Ishikawa (cell line): ENCODE data around the gene BEGAIN.

Experiments used
- CEBPB ChIP-seq: IDR thresholded peaks from 2 replicates; pipeline ENCODE4 v1.6.1; 2012
- CREB1 ChIP-seq: IDR thresholded peaks from 2 replicates; pipeline ENCODE4 v1.6.1; 2012; ENCODE audit warnings: low read depth
- EGR1 ChIP-seq: IDR thresholded peaks from 2 replicates; pipeline ENCODE4 v1.6.1; 2012
- EP300 ChIP-seq: IDR thresholded peaks from 2 replicates; pipeline ENCODE4 v1.6.1; 2012; ENCODE audit warnings: borderline replicate concordance
- FOXM1 ChIP-seq: IDR thresholded peaks from 2 replicates; pipeline ENCODE4 v1.6.1; 2012; ENCODE audit warnings: low read depth, borderline replicate concordance
- NFIC ChIP-seq: IDR thresholded peaks from 2 replicates; pipeline ENCODE4 v1.6.1; 2012
- RAD21 ChIP-seq: IDR thresholded peaks from 2 replicates; pipeline ENCODE4 v1.6.1; 2012; ENCODE audit warnings: low read depth
- TAF1 ChIP-seq: IDR thresholded peaks from 2 replicates; pipeline ENCODE4 v1.6.1; 2012; ENCODE audit warnings: low read depth, mild to moderate bottlenecking
- TCF12 ChIP-seq: IDR thresholded peaks from 2 replicates; pipeline ENCODE4 v1.6.1; 2012; ENCODE audit warnings: low read depth
- TEAD4 ChIP-seq: IDR thresholded peaks from 2 replicates; pipeline ENCODE4 v1.6.1; 2012
- YY1 ChIP-seq: IDR thresholded peaks from 2 replicates; pipeline ENCODE4 v1.6.1; 2012; ENCODE audit warnings: low read depth
- ZBTB7A ChIP-seq: IDR thresholded peaks from 2 replicates; pipeline ENCODE4 v1.6.1; 2012; ENCODE audit warnings: low read depth
- TF ChIP-seq, protein P1 (sequence below): IDR thresholded peaks from 2 replicates; pipeline ENCODE4 v1.6.1; 2012
- TF ChIP-seq, protein P2 (sequence below): IDR thresholded peaks from 2 replicates; pipeline ENCODE4 v1.6.1; 2012
- TF ChIP-seq, protein P3 (sequence below): IDR thresholded peaks from 2 replicates; pipeline ENCODE4 v1.6.1; 2012; ENCODE audit warnings: low read depth, mild to moderate bottlenecking

Gene BEGAIN

DNA sequence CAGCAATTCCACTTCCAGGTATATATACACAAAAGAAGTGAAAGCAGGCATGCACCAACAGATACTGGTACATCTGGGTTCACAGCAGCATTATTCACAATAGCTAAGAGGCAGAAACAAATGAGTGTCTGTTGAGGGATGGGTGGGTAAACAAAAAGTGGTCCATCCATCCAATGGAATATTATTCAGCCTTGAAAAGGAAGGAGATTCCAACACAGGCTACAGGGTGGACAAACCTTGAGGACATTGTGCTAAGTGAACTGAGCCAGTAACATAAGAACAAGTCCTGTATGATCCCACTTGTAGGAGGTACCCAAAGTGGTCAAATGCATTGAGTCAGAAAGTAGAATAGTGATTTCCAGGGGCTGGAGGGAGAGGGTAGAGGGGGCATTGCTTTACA lies 27.6 kb upstream of the BEGAIN start:
- TF ChIP-seq EGR1 = no peak
- no peak for TF ChIP-seq EP300
- TF ChIP-seq, protein P1, sequence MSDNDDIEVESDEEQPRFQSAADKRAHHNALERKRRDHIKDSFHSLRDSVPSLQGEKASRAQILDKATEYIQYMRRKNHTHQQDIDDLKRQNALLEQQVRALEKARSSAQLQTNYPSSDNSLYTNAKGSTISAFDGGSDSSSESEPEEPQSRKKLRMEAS = no peak
- TF ChIP-seq RAD21 = no peak
- TF ChIP-seq, protein P2, sequence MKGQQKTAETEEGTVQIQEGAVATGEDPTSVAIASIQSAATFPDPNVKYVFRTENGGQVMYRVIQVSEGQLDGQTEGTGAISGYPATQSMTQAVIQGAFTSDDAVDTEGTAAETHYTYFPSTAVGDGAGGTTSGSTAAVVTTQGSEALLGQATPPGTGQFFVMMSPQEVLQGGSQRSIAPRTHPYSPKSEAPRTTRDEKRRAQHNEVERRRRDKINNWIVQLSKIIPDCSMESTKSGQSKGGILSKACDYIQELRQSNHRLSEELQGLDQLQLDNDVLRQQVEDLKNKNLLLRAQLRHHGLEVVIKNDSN = no peak
- TF ChIP-seq FOXM1 = no peak
- no peak for TF ChIP-seq TCF12
- TF ChIP-seq CEBPB = no peak
- no peak for TF ChIP-seq NFIC
- TF ChIP-seq TEAD4 = no peak
- TF ChIP-seq ZBTB7A = no peak
- no peak for TF ChIP-seq TAF1
- TF ChIP-seq, protein P3, sequence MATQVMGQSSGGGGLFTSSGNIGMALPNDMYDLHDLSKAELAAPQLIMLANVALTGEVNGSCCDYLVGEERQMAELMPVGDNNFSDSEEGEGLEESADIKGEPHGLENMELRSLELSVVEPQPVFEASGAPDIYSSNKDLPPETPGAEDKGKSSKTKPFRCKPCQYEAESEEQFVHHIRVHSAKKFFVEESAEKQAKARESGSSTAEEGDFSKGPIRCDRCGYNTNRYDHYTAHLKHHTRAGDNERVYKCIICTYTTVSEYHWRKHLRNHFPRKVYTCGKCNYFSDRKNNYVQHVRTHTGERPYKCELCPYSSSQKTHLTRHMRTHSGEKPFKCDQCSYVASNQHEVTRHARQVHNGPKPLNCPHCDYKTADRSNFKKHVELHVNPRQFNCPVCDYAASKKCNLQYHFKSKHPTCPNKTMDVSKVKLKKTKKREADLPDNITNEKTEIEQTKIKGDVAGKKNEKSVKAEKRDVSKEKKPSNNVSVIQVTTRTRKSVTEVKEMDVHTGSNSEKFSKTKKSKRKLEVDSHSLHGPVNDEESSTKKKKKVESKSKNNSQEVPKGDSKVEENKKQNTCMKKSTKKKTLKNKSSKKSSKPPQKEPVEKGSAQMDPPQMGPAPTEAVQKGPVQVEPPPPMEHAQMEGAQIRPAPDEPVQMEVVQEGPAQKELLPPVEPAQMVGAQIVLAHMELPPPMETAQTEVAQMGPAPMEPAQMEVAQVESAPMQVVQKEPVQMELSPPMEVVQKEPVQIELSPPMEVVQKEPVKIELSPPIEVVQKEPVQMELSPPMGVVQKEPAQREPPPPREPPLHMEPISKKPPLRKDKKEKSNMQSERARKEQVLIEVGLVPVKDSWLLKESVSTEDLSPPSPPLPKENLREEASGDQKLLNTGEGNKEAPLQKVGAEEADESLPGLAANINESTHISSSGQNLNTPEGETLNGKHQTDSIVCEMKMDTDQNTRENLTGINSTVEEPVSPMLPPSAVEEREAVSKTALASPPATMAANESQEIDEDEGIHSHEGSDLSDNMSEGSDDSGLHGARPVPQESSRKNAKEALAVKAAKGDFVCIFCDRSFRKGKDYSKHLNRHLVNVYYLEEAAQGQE = no peak
- TF ChIP-seq YY1 = no peak
- TF ChIP-seq CREB1 = no peak

DNA sequence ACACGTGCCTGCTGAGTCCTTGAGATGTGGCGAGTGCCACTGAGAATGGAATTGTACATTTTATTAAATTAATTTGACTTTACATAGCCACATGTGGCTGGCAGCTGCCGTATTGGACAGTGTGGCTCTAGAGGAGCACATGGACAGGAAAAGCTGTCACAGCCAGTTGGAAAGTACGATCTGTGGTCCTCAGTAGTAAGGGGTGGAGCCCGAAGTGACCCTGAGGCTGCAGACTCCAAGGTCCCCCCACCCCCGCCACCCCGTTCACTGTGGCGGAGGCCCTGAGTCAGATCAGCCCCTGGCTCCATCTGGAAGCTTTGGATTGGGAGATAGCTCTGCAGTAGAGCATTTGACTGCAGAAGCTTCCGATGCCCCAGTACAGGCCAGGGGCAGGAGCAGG lies 25.8 kb upstream of the BEGAIN start:
- no peak for TF ChIP-seq ZBTB7A
- TF ChIP-seq NFIC = no peak
- no peak for TF ChIP-seq CREB1
- TF ChIP-seq FOXM1 = no peak
- no peak for TF ChIP-seq TAF1
- TF ChIP-seq RAD21 = no peak
- no peak for TF ChIP-seq CEBPB
- TF ChIP-seq EGR1 = no peak
- TF ChIP-seq, protein P3 = no peak
- TF ChIP-seq, protein P1 = no peak
- TF ChIP-seq EP300 = no peak
- TF ChIP-seq, protein P2 = no peak
- no peak for TF ChIP-seq YY1
- no peak for TF ChIP-seq TEAD4
- no peak for TF ChIP-seq TCF12

DNA sequence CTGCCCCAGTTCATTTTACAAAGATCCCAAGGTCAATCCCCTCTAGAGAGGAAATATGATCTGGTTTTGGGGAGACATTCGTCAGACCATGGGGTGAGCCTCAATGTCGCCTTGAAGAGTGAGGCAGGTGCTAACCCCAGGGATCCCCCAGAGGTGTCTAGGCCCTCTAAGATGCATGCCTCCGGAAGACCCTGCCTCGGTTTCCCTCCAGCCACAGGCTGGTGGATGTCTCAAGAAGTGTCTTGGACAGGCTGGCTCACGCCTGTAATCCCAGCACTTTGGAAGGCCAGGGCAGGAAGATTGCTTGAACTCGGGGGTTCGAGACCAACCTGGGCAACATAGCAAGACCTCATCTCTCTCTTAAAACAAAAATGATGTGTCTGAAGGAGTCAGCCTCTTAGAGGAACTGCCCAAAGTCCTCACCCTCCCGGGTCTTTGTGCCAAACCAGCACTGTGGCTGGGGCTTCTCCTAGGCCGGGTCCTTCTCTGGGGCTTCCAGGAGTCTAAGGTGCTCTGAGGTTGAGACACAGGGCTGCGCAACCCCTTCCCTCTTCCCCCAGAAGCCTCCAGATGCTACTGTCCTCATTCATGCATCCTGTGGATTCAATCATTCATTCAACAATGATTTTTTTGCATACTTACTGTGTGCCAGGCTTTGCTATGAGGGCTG lies 24.7 kb upstream of the BEGAIN start:
- TF ChIP-seq TAF1 (no peak), CREB1 (no peak), TCF12 (no peak), CEBPB (no peak), EGR1 (no peak), FOXM1 (no peak)
- TF ChIP-seq, protein P3 = no peak
- TF ChIP-seq, protein P1 = no peak

DNA sequence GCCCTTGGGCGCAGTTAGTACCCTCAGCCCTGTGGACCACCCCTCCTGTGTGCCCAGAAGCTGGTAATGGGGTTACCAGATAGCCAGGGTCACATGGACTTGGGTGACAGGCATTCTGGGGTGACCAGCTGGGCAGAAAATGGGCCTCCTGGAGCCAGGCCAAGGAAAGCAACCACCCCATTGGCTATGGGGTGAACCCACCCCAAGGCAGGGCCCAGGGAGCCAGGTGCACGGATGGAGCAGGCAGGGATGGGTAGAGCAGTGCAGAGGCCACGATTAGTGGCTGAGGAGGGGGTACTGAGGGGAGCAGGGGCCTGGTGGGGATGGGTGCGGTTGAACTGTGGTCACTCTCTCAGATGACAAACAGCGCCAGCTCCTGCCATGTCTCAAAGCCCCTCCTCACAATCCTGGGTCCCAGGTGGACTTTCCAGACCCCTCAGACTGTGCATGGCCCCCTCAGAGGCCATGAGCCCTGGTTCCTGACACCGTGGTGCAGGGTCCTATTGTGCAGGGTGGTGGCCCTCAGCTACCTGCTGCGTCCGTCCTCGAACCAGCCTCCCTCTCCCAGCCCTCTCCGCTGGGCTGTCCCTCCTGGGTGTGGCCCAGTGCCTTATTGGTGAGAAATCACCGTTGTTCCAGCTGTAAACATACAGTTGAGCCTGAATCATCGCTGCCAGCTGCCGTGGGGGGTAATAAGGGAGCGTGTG lies 23.4 kb upstream of the BEGAIN start:
- TF ChIP-seq, protein P3 = no peak
- TF ChIP-seq, protein P1 = no peak
- no peak for TF ChIP-seq TAF1
- TF ChIP-seq TCF12 = no peak
- TF ChIP-seq RAD21 = no peak
- no peak for TF ChIP-seq NFIC
- TF ChIP-seq, protein P2 = no peak
- TF ChIP-seq ZBTB7A = no peak
- TF ChIP-seq CEBPB = no peak
